NT2/D1 (cell line): ENCODE data around the gene CDK16.

ENCODE experiments used
- DNase-seq: peaks from one replicate; pipeline ENCODE4 v3.0.0-alpha.2; 2011; ENCODE audit warnings: low read depth, low spot score
- H3K27me3 ChIP-seq: 2 replicates; pipeline ENCODE4 v1.6.0; 2011; ENCODE audit warnings: mild to moderate bottlenecking; ENCODE audit not compliant: insufficient read length, insufficient read depth
- H3K36me3 ChIP-seq: 2 replicates; pipeline ENCODE4 v1.6.1; 2011; ENCODE audit warnings: mild to moderate bottlenecking, low read length, mixed read lengths; ENCODE audit not compliant: insufficient read depth, insufficient read length
- H3K4me1 ChIP-seq: 2 replicates; pipeline ENCODE4 v1.5.1; 2011; ENCODE audit not compliant: insufficient read depth, insufficient read length
- H3K4me3 ChIP-seq: 2 replicates; pipeline ENCODE4 v1.5.1; 2011; ENCODE audit warnings: low read depth; ENCODE audit not compliant: insufficient read length
- H3K9ac ChIP-seq: 2 replicates; pipeline ENCODE4 v1.6.0; 2011; ENCODE audit warnings: low read depth; ENCODE audit not compliant: insufficient read length
- H3K9me3 ChIP-seq: 2 replicates; pipeline ENCODE4 v1.5.1; 2011; ENCODE audit warnings: mild to moderate bottlenecking, low read length; ENCODE audit not compliant: insufficient read depth
- SUZ12 ChIP-seq: IDR thresholded peaks from 2 replicates; pipeline ENCODE4 v1.6.1; 2011; ENCODE audit not compliant: insufficient read length, insufficient read depth; ENCODE audit errors: extremely low read depth
- YY1 ChIP-seq: IDR thresholded peaks from 2 replicates; pipeline ENCODE4 v1.6.1; 2011; ENCODE audit not compliant: insufficient read length, insufficient read depth
- ZNF274 ChIP-seq: IDR thresholded peaks from 2 replicates; pipeline ENCODE4 v1.6.1; 2011; ENCODE audit warnings: mild to moderate bottlenecking, low read depth, low read length

The CDK16 gene

DNA sequence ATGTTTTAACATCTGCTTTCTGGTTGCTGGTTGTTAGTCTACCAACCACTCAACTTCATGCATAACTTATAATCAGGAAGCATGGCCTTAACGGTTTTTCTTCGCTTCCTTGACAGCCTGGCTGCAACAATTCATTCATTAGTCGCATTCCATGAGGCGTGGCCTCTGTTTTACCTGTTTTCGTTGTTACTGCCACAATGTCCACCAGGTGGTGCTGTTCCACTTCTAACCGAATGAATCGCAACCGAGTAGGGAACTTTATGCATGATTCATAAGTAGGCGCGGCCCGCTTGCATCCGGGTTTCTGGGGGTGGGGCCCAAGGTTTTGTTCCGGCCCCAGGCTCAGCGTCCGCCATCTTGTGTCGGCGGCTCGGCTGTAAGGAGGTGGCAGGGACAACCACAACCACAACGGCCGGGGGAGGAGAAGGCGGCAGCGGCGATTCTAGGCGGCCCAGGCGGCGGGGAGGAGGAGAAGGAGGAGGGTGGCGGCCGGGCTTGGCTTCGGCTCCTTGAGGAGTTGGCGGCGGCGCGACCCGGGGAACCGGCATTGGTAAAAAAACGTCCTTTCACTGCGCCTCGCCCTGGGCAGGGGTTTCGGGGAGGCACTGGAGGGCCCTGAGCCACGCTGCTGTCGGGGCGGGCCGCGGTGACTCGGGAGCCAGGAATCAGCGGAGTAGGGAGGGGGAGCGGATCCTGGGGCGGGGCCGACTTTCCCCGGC lies 24.8 kb upstream of the CDK16 start, which contains the start of gene UBA1:
UBA1 (plus strand) TSS at position 355 of the 719 bp plus-strand sequence. CDS start 4,974 bp downstream, outside the sequence.
- Histone ChIP-seq H3K4me1 (peaks cover 20% of the 10 kb centered on the region), H3K4me3 (peak within 1 kb of the TSS; percentile 84), H3K27me3 (no peaks in the 10 kb centered on the region), H3K9ac (peak within 1 kb of the TSS; percentile 82), H3K36me3 (peaks cover 42% of the 10 kb centered on the region), H3K9me3 (no peaks in the 10 kb centered on the region)
- DNase-seq = peak; percentile 95
- TF ChIP-seq YY1 (peak; percentile 77), SUZ12 (no peak), ZNF274 (no peak)

- TF ChIP-seq YY1 (no peak), ZNF274 (no peak), SUZ12 (no peak)
- peaks cover 24% of the 10 kb centered on the region for H3K4me1 ChIP-seq
These were observed 24.2 kb upstream of the CDK16 start for GRCh38 chrX:47194194-47194787.

DNA sequence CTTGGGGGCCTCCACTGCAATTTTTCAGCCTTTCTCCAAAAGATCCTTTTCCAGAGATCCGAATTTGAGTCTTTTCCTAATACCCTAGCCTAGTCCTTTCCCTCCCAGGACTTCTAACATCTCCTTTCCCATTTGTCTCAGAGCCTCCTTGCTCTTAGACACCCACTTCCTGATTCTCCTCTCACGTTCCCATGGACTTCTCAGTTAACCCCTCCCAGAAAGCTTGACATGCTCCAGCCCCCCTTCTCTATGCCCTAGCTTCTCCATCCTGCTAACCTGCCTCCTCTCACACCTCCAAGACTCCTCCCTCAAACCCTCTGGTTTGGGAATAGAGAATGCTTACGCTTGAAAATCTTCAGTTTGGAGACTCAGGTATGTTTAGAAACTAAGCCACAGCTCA lies 22.4 kb upstream of the CDK16 start:
- peak overlapping the region; percentile 53 for H3K9ac ChIP-seq

More at GRCh38 chrX:47194194-47194787, 24.2 kb upstream of the CDK16 start:
- no peak for DNase-seq
- Histone ChIP-seq H3K36me3 (peaks cover 49% of the 10 kb centered on the region), H3K4me3 (peak overlapping the region; percentile 84), H3K9ac (peak overlapping the region; percentile 82), H3K27me3 (no peaks in the 10 kb centered on the region), H3K9me3 (no peaks in the 10 kb centered on the region)

GRCh38 chrX:47197526-47197925 lies 21.0 kb upstream of the CDK16 start:
- no peak for DNase-seq
- H3K4me1 ChIP-seq = peaks cover 26% of the 10 kb centered on the region
- peak overlapping the region; percentile 51 for H3K9ac ChIP-seq
- H3K36me3 ChIP-seq = peaks cover 79% of the 10 kb centered on the region
- no peaks in the 10 kb centered on the region for H3K27me3 ChIP-seq
- TF ChIP-seq SUZ12 = no peak
- TF ChIP-seq YY1 = no peak
- no peak for TF ChIP-seq ZNF274
- H3K4me3 ChIP-seq = peak overlapping the region; percentile 9
- H3K9me3 ChIP-seq = no peaks in the 10 kb centered on the region

More for the DNA sequence above, 22.4 kb upstream of the CDK16 start:
- Histone ChIP-seq H3K36me3 (peaks cover 65% of the 10 kb centered on the region), H3K4me3 (peak overlapping the region; percentile 27), H3K27me3 (no peaks in the 10 kb centered on the region), H3K9me3 (no peaks in the 10 kb centered on the region), H3K4me1 (peaks cover 24% of the 10 kb centered on the region)
- TF ChIP-seq YY1 (no peak), ZNF274 (no peak), SUZ12 (no peak)
- DNase-seq = no peak

DNA sequence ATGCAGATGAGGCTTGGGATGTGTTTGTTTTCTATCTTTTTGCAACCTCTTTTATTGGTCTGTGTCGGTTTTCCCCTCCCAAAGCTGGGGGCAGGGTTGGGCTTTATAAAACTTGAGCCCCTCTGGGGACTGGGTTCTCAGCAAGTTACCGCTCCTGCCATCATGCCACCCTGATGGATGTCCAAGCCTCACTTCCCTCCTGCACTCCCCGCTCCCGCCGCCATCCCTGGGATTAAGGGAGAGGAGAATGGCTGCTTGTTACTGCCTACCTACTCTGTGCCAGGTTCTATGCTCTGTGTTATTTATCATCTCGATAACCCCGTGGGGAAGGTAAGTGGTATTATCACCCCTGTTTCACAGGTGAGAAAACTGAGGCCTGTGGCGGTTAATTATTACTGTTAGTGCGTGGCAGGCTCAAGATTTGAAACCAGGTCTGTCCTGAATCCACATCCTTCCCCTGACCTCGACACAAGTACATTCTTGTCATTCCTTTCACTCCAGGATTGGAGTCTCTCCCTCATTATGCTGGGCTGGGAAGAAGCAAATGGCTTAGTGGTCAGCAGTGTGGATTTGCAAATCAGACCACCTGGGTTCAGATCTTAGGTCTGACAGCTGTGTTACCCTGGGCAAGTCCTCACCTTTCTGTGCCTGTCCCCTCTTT lies 20.3 kb upstream of the CDK16 start:
- H3K27me3 ChIP-seq = no peaks in the 10 kb centered on the region
- no peak overlapping the region for H3K4me3 ChIP-seq
- DNase-seq = peak; percentile 43
- no peaks in the 10 kb centered on the region for H3K9me3 ChIP-seq
- H3K4me1 ChIP-seq = peaks cover 24% of the 10 kb centered on the region
- H3K36me3 ChIP-seq = peaks cover 86% of the 10 kb centered on the region
- TF ChIP-seq SUZ12 (no peak), ZNF274 (no peak), YY1 (no peak)
- H3K9ac ChIP-seq = peak overlapping the region; percentile 51

GRCh38 chrX:47198687-47199080 lies 19.8 kb upstream of the CDK16 start:
- H3K4me3 ChIP-seq = no peak overlapping the region
- H3K9ac ChIP-seq = no peak overlapping the region
- no peak for DNase-seq
- no peak for TF ChIP-seq YY1
- H3K27me3 ChIP-seq = no peaks in the 10 kb centered on the region
- peaks cover 91% of the 10 kb centered on the region for H3K36me3 ChIP-seq
- no peaks in the 10 kb centered on the region for H3K9me3 ChIP-seq
- peaks cover 25% of the 10 kb centered on the region for H3K4me1 ChIP-seq

GRCh38 chrX:47199286-47199685 lies 19.2 kb upstream of the CDK16 start:
- peaks cover 96% of the 10 kb centered on the region for H3K36me3 ChIP-seq

More at GRCh38 chrX:47199286-47199685, 19.2 kb upstream of the CDK16 start:
- no peaks in the 10 kb centered on the region for H3K9me3 ChIP-seq
- peaks cover 25% of the 10 kb centered on the region for H3K4me1 ChIP-seq
- H3K27me3 ChIP-seq = no peaks in the 10 kb centered on the region
- no peak overlapping the region for H3K9ac ChIP-seq
- no peak overlapping the region for H3K4me3 ChIP-seq
- TF ChIP-seq ZNF274 = no peak
- no peak for TF ChIP-seq SUZ12
- TF ChIP-seq YY1 = no peak
- DNase-seq = no peak
